Aorta (tissue), 5 donors: ENCODE data around the gene POLD4. TPM values are rescaled to one million over a fixed set of nuclear protein-coding genes. Genes with fewer than 3 reads are reported as not detected.
"Not testable (repeated sequence)": the region's sequence is repeated elsewhere in the genome, so short reads cannot be mapped to it uniquely, and the experiment has no call there.

ENCODE experiments used
- ATAC-seq: fragments of 200-7000 bp; cut with Tn5 transposase; one replicate; pipeline ENCODE4 v1.9.1; 2022; ENCODE audit warnings: moderate library complexity; ENCODE audit not compliant: low FRiP score
- DNase-seq, 2 donors: peaks; one replicate each; pipeline ENCODE4 v3.0.0-alpha.2; 2020
- H3K27ac ChIP-seq, 2 donors: one replicate each; pipeline ENCODE4 v1.5.1; 2013; ENCODE audit warnings: low read length in 2 of 2, mild to moderate bottlenecking in 2 of 2, moderate library complexity in 2 of 2, control low read depth in 1 of 2, inconsistent platforms in 1 of 2, low read depth in 1 of 2
- H3K27me3 ChIP-seq, 2 donors: one replicate each; pipeline ENCODE4 v1.6.1; 2013; ENCODE audit warnings: control low read depth in 1 of 2, low read length in 1 of 2, mild to moderate bottlenecking in 1 of 2, moderate library complexity in 1 of 2; ENCODE audit not compliant: insufficient read depth in 2 of 2, control insufficient read depth in 1 of 2
- H3K36me3 ChIP-seq, 2 donors: one replicate each; pipeline ENCODE4 v1.6.1; 2013; ENCODE audit warnings: control low read depth in 1 of 2, low read length in 1 of 2, mild to moderate bottlenecking in 1 of 2; ENCODE audit not compliant: insufficient read depth in 2 of 2, control insufficient read depth in 1 of 2
- H3K4me1 ChIP-seq, 2 donors: one replicate each; pipeline ENCODE4 v1.6.1; 2013; ENCODE audit warnings: low read length in 2 of 2, control low read depth in 1 of 2, mild to moderate bottlenecking in 1 of 2, moderate library complexity in 1 of 2; ENCODE audit not compliant: insufficient read depth in 2 of 2, control insufficient read depth in 1 of 2
- H3K4me3 ChIP-seq, 2 donors: one replicate each; pipeline ENCODE4 v1.5.1; 2013; ENCODE audit warnings: low read length in 2 of 2, control low read depth in 1 of 2, mild to moderate bottlenecking in 1 of 2
- H3K9me3 ChIP-seq: one replicate; pipeline ENCODE4 v1.6.1; 2013; ENCODE audit warnings: mild to moderate bottlenecking, low read length; ENCODE audit not compliant: control insufficient read depth
- WGBS, 2 donors: extraction: QIAGEN DNeasy Blood & Tissue Kit; methylation state at CpG; one replicate each; pipeline ENCODE4 v1.1.7; 2013; 5-methylcytosine and 5-hydroxymethylcytosine counted together
- intact Hi-C, 2 donors: fragments of 100-400 bp; cut with DNase I; formaldehyde crosslinking; loops; one replicate each; pipeline versions ENCODE4 v1.14.2 to v1.15.0; 2022
- polyA plus RNA-seq, 2 donors: library from polyadenylated mRNA; stranded (reverse); fragments of 200-250 nt; gene quantifications; one replicate each; pipeline ENCODE4 v1.2.3, GENCODE V29; 2013
- total RNA-seq, 2 donors: library from RNA; stranded (reverse); fragmentation: NEBNext Ultra II Directional; extraction: Animal tissue kit (Norgen Biotek cat#: 25700); gene quantifications; one replicate each; pipeline ENCODE4 v1.2.1, GENCODE V29; 2021
- donor health status: healthy with polysubstance abuse.
- donor health status: Bipolar disorder and iron deficiency.
- donor health status: DM: no; HTN: no; CAD: no.
- donor health status: DM: no; HTN: no; CAD: no.
- donor health status: DM: yes; HTN: yes; CAD: no.

Gene POLD4
- total and polyA plus RNA-seq, 4 donors: 82.7 to 338 (median 130) TPM

DNA sequence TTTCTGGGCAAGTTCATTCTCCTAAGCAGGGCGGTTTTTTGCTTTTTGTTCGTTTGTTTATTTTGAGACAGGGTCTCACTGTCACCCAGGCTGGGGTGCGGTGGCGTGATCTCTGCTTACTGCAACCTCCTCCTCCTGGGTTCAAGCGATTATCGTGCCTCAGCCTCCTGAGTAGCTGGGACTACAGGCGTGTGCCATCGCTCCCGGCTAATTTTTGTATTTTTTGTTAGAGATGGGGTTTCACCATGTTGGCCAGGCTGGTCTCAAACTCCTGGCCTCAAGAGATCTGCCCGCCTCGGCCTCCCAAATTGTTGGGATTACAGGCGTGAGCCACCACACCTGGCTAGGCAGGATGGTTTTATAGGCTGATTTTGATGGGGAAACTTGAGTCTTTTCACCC is 34.5 kb downstream of the POLD4 start:
- ATAC-seq, H3K4me1 ChIP-seq, H3K27me3 ChIP-seq, DNase-seq, H3K27ac ChIP-seq, H3K36me3 ChIP-seq, H3K4me3 ChIP-seq, H3K9me3 ChIP-seq: not testable (repeated sequence)
- intact Hi-C loops: loop anchor here in 1 of 2 donors (5.0 kb wide), 1 partner anchor 237 kb away; no protein-coding TSS in a partner anchor
- 90 to 93% methylated on average over 12 of the region's 12 CpGs for WGBS, 2 donors

- Histone ChIP-seq H3K27ac (no peak overlapping the region), H3K4me3 (peak overlapping the region; percentile 45 to 64), H3K4me1 (no peaks in the 10 kb centered on the region), H3K9me3 (no peaks in the 10 kb centered on the region), H3K36me3 (no peaks in the 10 kb centered on the region), H3K27me3 (no peaks in the 10 kb centered on the region)
- WGBS, 2 donors: 0 to 1% methylated on average over 45 to 53 of the region's 53 CpGs
- intact Hi-C loops: loop anchor here (1.0 to 5.0 kb wide), 3 partner anchors 52 to 236 kb away; partner anchors contain the start of gene GRK2 (in 1 of the 2)
- ATAC-seq: peak; percentile 24
- DNase-seq: no peak
These were observed 35.3 kb downstream of the POLD4 start for GRCh38 chr11:67317888-67318555.

GRCh38 chr11:67317205-67317887 is 36.0 kb downstream of the POLD4 start:
- 0 to 1% methylated on average over 50 to 55 of the region's 55 CpGs for WGBS, 2 donors
- intact Hi-C loops: loop anchor here (1.0 to 5.0 kb wide), 3 partner anchors 51 to 235 kb away; partner anchors contain the start of gene GRK2 (in 1 of the 2)
- H3K27ac ChIP-seq: peak overlapping the region in 1 of 2 donors; percentile 64
- H3K4me1 ChIP-seq: no peaks in the 10 kb centered on the region
- H3K27me3 ChIP-seq: no peaks in the 10 kb centered on the region
- H3K36me3 ChIP-seq: no peaks in the 10 kb centered on the region
- peak; percentile 97 for ATAC-seq
- H3K4me3 ChIP-seq: peak overlapping the region; percentile 45 to 67
- no peaks in the 10 kb centered on the region for H3K9me3 ChIP-seq
- DNase-seq: peak; percentile 97 to 99

DNA sequence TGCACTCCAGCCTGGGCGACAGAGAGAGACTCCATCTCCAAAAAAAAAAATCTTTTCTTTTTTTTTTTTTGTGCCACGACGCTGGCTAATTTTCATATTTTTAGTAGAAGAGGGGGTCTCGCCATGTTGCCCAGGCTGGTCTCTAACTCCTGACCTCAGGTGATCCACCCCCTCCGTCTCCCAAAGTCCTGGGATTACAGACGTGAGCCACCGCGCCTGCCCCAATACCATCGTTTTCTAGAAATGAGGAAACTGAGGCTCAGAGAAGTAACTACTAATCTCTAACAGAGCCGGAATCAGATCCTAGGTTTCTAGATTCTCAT is 36.5 kb downstream of the POLD4 start:
- ATAC-seq: no peak
- no peak for DNase-seq

DNA sequence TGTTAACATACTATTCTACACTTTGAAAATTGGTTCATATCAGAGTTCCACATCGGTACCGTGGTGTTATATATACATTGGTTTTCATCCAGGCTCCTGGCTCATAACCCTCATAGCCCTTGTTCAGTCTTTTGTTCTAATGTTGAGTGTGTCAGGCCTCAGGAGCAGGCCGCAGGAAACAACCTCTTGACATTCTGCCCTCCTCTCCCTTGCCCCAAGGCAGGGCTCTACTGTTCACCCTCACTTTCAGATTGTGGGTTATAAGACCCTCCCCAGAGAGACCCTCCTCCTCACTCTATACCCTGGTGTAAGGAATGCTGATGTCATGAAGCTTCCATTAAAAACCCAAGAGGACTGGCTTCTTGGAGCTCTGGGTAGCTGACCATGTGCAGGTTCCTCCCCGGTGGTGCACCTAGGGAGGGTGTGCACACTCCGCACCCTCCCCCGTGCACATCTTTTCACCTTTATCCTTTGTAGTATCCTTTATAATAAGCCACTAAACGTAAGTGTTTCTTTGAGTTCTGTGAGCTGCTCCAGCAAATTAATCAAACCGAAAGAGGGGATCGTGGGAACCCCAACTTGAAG is 37.9 kb downstream of the POLD4 start:
- Histone ChIP-seq H3K4me1 (no peaks in the 10 kb centered on the region), H3K36me3 (no peaks in the 10 kb centered on the region), H3K4me3 (no peak overlapping the region), H3K9me3 (no peaks in the 10 kb centered on the region), H3K27ac (no peak overlapping the region), H3K27me3 (no peaks in the 10 kb centered on the region)
- no peak for DNase-seq
- no peak for ATAC-seq
- intact Hi-C loops: loop anchor here in 1 of 2 donors (5.0 kb wide), 1 partner anchor 233 kb away; no protein-coding TSS in a partner anchor
- 72% methylated on average over 9 of the region's 9 CpGs for WGBS, 2 donors

More for the DNA sequence above, 36.5 kb downstream of the POLD4 start:
- H3K27me3 ChIP-seq: no peaks in the 10 kb centered on the region
- 0% methylated on average over 9 to 10 of the region's 10 CpGs for WGBS, 2 donors
- no peaks in the 10 kb centered on the region for H3K36me3 ChIP-seq
- intact Hi-C loops: loop anchor here (1.0 to 5.0 kb wide), 3 partner anchors 51 to 235 kb away; partner anchors contain the start of gene GRK2 (in 1 of the 2)
- no peaks in the 10 kb centered on the region for H3K4me1 ChIP-seq
- peak overlapping the region in 1 of 2 donors; percentile 64 for H3K27ac ChIP-seq
- H3K9me3 ChIP-seq: no peaks in the 10 kb centered on the region
- peak overlapping the region; percentile 42 to 67 for H3K4me3 ChIP-seq

GRCh38 chr11:67314218-67314617 is 39.1 kb downstream of the POLD4 start:
- H3K9me3 ChIP-seq: no peaks in the 10 kb centered on the region
- intact Hi-C loops: no loop called here
- H3K36me3 ChIP-seq: no peaks in the 10 kb centered on the region
- WGBS, 2 donors: 84 to 86% methylated on average over 2 of the region's 2 CpGs
- no peak overlapping the region for H3K4me3 ChIP-seq
- H3K4me1 ChIP-seq: no peaks in the 10 kb centered on the region
- H3K27ac ChIP-seq: no peak overlapping the region
- no peaks in the 10 kb centered on the region for H3K27me3 ChIP-seq
- ATAC-seq: no peak
- no peak for DNase-seq

DNA sequence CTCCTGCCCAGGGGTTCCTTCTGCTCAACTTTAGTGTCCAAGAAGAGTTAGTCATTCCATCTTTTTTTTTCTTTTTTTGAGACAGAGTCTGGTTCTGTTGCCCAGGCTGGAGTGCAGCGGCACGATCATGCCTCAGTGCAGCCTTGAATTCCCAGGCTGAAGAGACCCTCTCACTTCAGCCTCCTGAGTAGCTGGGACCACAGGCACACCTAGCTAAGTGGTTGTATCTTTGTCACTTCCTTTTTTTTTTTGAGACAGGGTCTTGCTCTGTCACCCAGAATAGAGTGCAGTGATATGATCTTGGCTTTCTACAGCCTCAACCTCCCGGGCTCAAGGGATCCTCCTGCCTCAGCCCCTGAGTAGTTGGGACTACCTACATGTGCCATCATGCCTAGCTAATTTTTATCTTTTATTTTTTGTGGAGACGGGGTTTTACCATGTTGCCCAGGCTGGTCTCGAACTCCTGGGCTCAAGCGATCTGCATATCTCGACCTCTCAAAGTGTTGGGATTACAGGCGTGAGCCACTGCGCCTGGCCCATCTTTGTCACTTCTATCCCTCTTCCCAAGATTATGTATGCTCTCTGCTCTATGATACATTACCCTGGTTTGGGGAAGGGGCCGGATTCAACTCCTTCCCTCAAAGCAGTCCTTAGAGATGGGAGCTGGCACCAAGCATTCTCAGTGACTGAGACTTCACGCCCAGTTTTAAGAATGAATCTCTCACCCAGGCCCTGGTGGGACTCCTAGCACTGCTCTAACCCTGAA is 40.0 kb downstream of the POLD4 start:
- Histone ChIP-seq H3K36me3 (no peaks in the 10 kb centered on the region), H3K27me3 (no peaks in the 10 kb centered on the region), H3K9me3 (no peaks in the 10 kb centered on the region), H3K4me3 (no peak overlapping the region), H3K27ac (no peak overlapping the region), H3K4me1 (no peaks in the 10 kb centered on the region)
- intact Hi-C loops: no loop called here
- DNase-seq (no peak), ATAC-seq (no peak)
- 83 to 84% methylated on average over 11 of the region's 11 CpGs for WGBS, 2 donors

- H3K36me3 ChIP-seq: no peaks in the 10 kb centered on the region
- 80% methylated on average over 22 of the region's 22 CpGs for WGBS, 2 donors
- H3K27me3 ChIP-seq: no peaks in the 10 kb centered on the region
- no peaks in the 10 kb centered on the region for H3K4me1 ChIP-seq
- H3K4me3 ChIP-seq: no peak overlapping the region
- ATAC-seq (no peak), DNase-seq (no peak)
- H3K27ac ChIP-seq: no peak overlapping the region
- H3K9me3 ChIP-seq: no peaks in the 10 kb centered on the region
- intact Hi-C loops: no loop called here
These were observed 40.9 kb downstream of the POLD4 start for GRCh38 chr11:67312187-67313021.
